ENCODE results near the gene BPNT1.
A peak's percentile ranks its signal among the peaks of the same experiment; 100 is the strongest.
"Not testable (repeated sequence)": the region's sequence is repeated elsewhere in the genome, so short reads cannot be mapped to it uniquely, and the experiment has no call there.

Gene BPNT1

GRCh38 chr1:220089650-220090556 lies at the start of gene BPNT1:
BPNT1 (minus strand) TSS chr1:220089788; CDS start chr1:220079846, 9,942 bp downstream.
- peak; percentile 91 for DNase-seq (ENCODE audit: low spot score)

DNA sequence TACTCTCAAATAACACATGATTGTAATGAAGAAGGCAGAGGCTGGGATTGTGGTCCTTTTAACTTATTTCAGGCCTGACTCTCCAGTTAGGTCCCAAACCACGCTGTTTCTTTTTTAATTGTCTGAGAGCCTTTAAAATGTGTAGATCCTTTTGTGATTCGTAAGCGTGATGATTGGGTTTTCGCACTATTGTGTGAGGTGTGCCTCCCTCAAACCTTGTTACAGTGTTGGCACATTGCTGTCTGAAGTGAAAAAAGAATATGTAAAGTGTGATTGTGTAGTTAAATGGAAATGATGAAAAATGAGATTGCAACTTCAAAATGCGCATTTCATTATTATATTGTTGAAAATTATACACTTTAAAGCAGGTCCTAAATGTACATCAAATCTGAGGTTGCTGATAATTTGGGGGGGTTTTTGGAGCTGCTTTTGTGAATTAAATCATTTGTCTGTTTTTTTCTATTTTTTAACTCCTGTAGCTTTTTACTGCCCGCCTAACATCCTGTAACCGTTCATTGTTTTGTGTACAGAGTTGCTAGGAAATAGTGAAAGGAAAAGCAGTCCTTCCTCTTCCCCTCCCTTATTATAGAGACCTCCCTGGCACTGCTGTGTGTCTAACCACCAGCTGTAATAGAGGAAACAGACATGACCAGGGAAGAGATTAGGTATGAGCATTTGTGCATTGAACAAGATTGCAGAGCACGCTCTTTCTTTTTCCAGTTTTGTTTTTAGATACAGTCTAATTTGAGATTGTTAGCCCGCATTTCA lies 47.6 kb upstream of the BPNT1 start:
- DNase-seq (ENCODE audit: low spot score): no peak

GRCh38 chr1:220135755-220136154 lies 46.2 kb upstream of the BPNT1 start:
- DNase-seq (ENCODE audit: low spot score): no peak

- no peak for DNase-seq (ENCODE audit: low spot score)
Observed at GRCh38 chr1:220129479-220130210, 40.1 kb upstream of the BPNT1 start.

DNA sequence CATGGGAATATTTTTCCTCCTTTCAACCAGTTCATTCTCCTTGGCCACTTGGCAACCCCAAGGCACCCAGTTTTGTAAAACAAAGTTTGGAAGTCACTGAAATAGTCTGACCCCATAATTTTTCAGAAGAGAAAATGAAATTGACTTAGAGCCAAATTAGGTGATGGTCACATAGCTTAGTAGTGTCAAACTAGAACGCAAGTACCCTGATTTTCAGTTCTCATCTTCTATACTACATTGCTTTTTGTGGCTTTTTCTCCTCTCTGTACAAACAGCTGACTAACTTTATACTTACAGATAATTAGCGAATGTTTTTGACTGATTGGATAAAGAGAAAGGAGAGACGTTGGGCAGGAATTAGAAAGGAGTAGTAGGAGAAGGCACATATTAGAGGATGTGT lies 37.5 kb upstream of the BPNT1 start:
- DNase-seq (ENCODE audit: low spot score): no peak

DNA sequence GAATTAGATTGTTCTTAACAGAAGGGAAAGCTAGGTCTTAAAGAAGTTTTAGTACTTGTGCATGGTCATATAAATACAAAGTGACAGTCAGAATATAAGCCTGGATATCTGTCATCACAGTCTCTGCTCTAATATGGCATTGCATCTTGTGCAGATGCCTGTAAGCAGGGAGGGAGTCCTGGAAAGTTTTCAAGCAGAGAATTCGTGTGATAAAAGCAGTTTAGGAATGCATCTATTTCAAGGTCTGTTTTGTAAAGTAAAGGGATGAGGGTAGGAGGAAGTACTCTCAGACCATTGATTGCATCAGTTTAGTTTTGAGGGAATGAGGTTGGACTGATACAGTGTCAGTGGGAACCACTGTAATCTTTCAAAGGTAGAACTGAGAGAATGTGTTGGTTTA lies 35.0 kb upstream of the BPNT1 start:
- DNase-seq (ENCODE audit: low spot score): peak; percentile 25

- DNase-seq (ENCODE audit: low spot score): peak; percentile 16
Observed at GRCh38 chr1:220123889-220124288, 34.3 kb upstream of the BPNT1 start.

GRCh38 chr1:220123066-220123465 lies 33.5 kb upstream of the BPNT1 start:
- DNase-seq (ENCODE audit: low spot score): no peak

DNA sequence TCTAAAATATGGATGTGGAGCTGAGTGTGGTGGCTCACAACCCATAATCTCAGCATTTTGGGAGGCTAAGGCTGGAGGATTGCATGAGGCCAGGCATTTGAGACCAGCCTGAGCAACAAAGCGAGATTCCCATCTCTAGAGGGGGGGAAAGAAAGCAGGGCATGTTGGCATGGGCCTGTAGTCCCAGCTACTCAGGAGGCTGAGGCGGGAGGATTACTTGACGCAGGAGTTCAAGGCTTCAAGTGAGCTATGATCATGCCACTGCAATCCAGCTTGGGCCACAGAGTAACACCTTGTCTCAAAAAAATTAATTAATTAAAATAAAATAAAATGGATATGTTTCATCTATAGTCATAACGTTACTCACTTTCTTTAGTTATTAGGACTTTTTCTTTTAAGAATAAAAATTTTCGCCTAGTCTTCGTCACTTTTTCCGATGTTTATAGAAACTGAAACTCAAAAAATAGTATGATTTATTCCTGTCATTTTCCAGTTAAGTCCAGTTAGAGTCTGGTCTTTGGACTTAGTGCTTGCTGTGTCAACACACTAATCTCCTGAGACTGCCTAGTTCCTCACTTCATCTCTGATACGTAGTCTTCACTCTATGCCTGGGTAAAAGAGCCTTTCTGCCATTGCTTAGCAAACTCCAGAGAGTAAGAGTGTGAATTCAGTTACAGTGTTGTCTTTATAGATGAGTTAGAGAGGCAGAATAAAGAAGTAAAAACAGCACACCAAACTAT lies 32.4 kb upstream of the BPNT1 start:
- no peak for DNase-seq (ENCODE audit: low spot score)

GRCh38 chr1:220119043-220119512 lies 29.5 kb upstream of the BPNT1 start:
- no peak for DNase-seq (ENCODE audit: low spot score)

GRCh38 chr1:220113136-220113695 lies 23.6 kb upstream of the BPNT1 start:
- peak; percentile 26 for DNase-seq (ENCODE audit: low spot score)

DNA sequence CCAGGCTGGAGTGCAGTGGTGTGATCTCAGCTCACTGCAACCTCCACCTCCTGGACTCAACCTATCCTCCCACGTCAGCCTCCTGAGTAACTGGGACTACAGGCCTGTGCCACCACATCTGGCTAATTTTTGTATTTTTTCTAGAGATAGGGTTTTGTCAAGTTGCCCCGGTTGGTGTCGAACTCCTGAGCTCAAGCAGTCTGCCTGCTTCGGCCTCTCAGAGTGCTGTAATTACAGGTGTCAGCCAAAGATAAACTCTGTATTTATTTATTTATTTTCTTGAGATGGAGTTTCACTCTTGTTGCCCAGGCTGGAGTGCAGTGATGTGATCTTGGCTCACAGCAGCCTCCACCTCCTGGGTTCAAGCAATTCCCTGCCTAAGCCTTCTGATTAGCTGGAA lies 23.0 kb upstream of the BPNT1 start:
- not testable (repeated sequence) for DNase-seq (ENCODE audit: low spot score)

DNA sequence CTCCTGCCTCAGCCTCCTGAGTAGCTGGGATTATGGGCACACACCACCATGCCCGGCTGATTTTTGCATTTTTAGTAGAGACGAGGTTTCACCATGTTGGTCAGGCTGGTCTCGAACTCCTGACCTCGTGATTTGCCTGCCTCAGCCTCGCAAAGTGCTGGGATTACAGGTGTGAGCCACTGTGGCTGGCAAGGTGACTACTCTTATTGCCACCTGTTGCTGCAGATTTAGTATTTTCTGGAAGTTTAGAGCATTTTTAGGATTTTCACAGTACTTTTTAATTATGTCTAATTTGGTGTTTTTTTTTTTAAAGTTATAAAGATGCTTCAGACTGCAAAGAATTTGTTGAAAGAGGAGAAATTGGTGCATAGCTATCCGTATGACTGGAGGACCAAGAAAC lies 20.9 kb upstream of the BPNT1 start:
- DNase-seq (ENCODE audit: low spot score): not testable (repeated sequence)

DNA sequence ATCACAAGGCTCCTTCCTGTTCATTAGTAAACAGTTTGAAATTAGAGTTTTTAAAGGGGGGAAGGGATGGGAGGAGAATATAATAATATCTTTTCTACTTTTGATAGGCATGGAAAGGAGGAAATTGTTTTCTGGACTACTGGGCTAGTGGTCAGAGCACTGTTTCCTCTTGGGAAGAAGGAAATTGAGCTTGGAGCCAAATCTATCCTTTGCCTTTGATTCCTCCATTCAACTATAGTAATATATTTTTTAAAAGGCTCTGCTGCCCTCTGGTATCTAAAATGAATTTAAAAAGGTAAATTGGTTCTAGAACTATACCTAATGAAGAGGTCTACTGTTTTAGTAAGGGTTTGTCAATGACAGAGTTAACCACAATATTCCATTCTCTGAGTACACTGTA lies 10.2 kb upstream of the BPNT1 start:
- no peak for DNase-seq (ENCODE audit: low spot score)

DNA sequence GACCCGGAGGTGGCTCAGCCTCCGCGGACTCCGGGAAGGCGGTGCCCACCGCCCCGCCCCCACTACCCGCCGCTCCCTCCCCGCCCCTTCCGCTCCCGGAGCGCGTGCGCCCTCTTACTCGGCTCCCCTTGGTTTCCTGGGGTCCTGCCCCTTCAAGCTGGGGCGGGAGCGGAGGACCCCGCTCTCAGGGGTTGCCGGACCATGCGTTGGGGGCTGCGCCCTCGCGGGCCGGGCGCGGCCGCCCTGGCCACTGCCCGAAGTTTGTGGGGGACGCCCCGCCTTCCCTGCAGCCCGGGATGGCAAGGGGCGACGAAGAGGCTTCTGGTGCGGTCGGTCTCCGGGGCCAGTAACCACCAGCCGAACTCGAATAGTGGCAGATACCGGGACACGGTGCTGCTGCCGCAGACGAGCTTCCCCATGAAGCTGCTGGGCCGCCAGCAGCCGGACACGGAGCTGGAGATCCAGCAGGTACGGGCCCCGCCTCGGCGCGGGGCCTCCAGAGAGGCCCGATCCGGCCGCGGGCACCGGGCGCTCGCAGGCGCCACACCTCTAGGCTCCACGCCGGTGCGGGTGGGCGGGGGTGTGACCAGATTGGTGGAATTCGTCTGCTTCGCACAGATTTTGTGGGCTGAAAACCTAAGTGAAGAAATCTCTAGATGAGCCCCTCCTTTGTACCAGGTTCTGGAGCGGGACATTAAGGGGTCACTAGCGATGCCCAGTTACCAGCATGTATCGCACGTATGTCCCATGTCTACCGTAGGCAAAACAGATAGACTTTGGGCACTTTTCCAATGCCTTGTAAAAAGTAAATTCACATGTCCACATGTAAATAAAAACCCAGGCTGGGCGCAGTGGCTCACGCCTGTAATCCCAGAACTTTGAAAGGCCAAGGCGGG lies 4.7 kb upstream of the BPNT1 start, which contains the start of gene IARS2:
Gene IARS2, plus strand, starts transcription at position 117 of the 896 bp plus-strand sequence. Its CDS starts 85 bp downstream, at position 202.
- peak; percentile 90 for DNase-seq (ENCODE audit: low spot score)

- no peak for DNase-seq (ENCODE audit: low spot score)
Observed at GRCh38 chr1:220093361-220094015, 3.9 kb upstream of the BPNT1 start.

DNA sequence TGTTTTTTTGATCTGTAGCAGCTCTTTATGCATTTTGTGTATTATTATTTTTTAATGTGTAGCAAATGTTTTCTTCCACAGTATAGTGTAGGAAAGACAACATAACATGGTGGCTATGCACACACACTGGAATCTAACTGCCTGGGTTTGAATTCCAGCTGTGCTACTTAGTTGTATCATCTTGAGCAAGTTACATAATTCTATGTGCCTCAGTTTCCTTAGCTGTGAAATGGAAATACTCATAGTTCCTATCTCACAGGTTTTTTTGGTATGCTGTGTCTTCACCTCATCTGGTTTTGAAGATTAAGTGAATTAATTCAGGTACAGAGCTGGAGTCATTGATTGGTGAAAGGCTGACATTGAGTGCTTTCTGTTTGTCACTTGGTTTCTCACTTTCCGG lies 3.1 kb upstream of the BPNT1 start:
- DNase-seq (ENCODE audit: low spot score): no peak

- DNase-seq (ENCODE audit: low spot score): not testable (repeated sequence)
Observed at GRCh38 chr1:220086261-220086686, 3.3 kb downstream of the BPNT1 start.

DNA sequence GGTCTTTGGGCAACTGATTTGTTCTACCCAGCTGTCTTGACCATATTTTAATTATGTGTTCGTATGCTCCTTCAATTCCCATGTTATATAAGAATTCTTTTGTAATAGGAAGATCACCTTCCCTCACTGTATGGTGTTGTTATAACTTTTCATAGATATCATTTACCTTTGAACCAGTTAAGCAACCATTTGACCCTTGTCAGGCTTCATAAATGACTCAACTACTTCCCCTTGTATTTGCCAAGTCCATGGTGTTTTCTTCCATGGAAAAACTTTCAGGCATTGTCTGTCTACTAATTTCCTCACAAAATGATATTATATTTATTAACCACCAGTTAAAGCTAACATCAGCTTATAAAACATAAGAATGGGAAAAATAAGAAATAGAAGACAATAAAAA lies 5.1 kb downstream of the BPNT1 start:
- DNase-seq (ENCODE audit: low spot score): no peak
